ENCODE results near the gene PAK1.
"Not testable (repeated sequence)": the region's sequence is repeated elsewhere in the genome, so short reads cannot be mapped to it uniquely, and the experiment has no call there.

The PAK1 gene

GRCh38 chr11:77406396-77406795, 67.5 kb downstream of the PAK1 start:
- no peak for DNase-seq (ENCODE audit: low read depth, low spot score)

GRCh38 chr11:77403211-77403610, 70.7 kb downstream of the PAK1 start:
- DNase-seq (ENCODE audit: low read depth, low spot score) = no peak

GRCh38 chr11:77402218-77402556, 71.7 kb downstream of the PAK1 start:
- no peak for DNase-seq (ENCODE audit: low read depth, low spot score)

GRCh38 chr11:77401486-77402217, 72.2 kb downstream of the PAK1 start:
- no peak for DNase-seq (ENCODE audit: low read depth, low spot score)

GRCh38 chr11:77400775-77401449, 73.0 kb downstream of the PAK1 start:
- DNase-seq (ENCODE audit: low read depth, low spot score) = no peak

- DNase-seq (ENCODE audit: low read depth, low spot score) = no peak
These were observed 73.6 kb downstream of the PAK1 start for GRCh38 chr11:77400271-77400670.

- no peak for DNase-seq (ENCODE audit: low read depth, low spot score)
These were observed 76.3 kb downstream of the PAK1 start for GRCh38 chr11:77397631-77398030.

GRCh38 chr11:77396911-77397310, 77.0 kb downstream of the PAK1 start:
- DNase-seq (ENCODE audit: low read depth, low spot score) = no peak

- DNase-seq (ENCODE audit: low read depth, low spot score) = no peak
These were observed 77.6 kb downstream of the PAK1 start for GRCh38 chr11:77396305-77396704.

- DNase-seq (ENCODE audit: low read depth, low spot score) = no peak
These were observed 78.3 kb downstream of the PAK1 start for GRCh38 chr11:77395460-77396173.

- DNase-seq (ENCODE audit: low read depth, low spot score) = no peak
These were observed 81.1 kb downstream of the PAK1 start for GRCh38 chr11:77392842-77393241.

GRCh38 chr11:77387701-77388100, 86.2 kb downstream of the PAK1 start:
- no peak for DNase-seq (ENCODE audit: low read depth, low spot score)

GRCh38 chr11:77386178-77386577, 87.7 kb downstream of the PAK1 start:
- no peak for DNase-seq (ENCODE audit: low read depth, low spot score)

- not testable (repeated sequence) for DNase-seq (ENCODE audit: low read depth, low spot score)
These were observed 88.6 kb downstream of the PAK1 start for GRCh38 chr11:77385255-77385771.

GRCh38 chr11:77384571-77384970, 89.3 kb downstream of the PAK1 start:
- no peak for DNase-seq (ENCODE audit: low read depth, low spot score)

GRCh38 chr11:77383349-77383748, 90.5 kb downstream of the PAK1 start:
- DNase-seq (ENCODE audit: low read depth, low spot score) = not testable (repeated sequence)

GRCh38 chr11:77381729-77382665, 91.9 kb downstream of the PAK1 start:
- DNase-seq (ENCODE audit: low read depth, low spot score) = no peak

- DNase-seq (ENCODE audit: low read depth, low spot score) = no peak
These were observed 94.0 kb downstream of the PAK1 start for GRCh38 chr11:77379934-77380333.

- DNase-seq (ENCODE audit: low read depth, low spot score) = no peak
These were observed 94.6 kb downstream of the PAK1 start for GRCh38 chr11:77379253-77379652.

- DNase-seq (ENCODE audit: low read depth, low spot score) = no peak
These were observed 96.2 kb downstream of the PAK1 start for GRCh38 chr11:77377734-77378133.

GRCh38 chr11:77375107-77375506, 98.8 kb downstream of the PAK1 start:
- DNase-seq (ENCODE audit: low read depth, low spot score) = no peak
